Stimulated activated effector memory CD8-positive, alpha-beta T cell treated with anti-CD3 and anti-CD28 coated beads, Interleukin-12 subunit alpha, Interleukin-12 subunit beta, amount 100 ng/mL, for 72 hours (primary cell): Measurements from ENCODE around the gene DNTT.

ENCODE experiments used
- ATAC-seq: fragments of 150-1000 bp; cut with Tn5 transposase; 2 replicates; pipeline ENCODE4 v1.10.0; 2021
- DNase-seq, 2 donors: peaks; one replicate each; pipeline ENCODE4 v3.0.0; 2021 to 2022; ENCODE audit warnings: low spot score in 2 of 2
- H3K27ac Mint-ChIP-seq: one replicate; pipeline ENCODE4 v1.8.0; 2022; ENCODE audit warnings: mild to moderate bottlenecking, mixed read lengths
- H3K36me3 Mint-ChIP-seq: one replicate; pipeline ENCODE4 v1.8.0; 2022; ENCODE audit warnings: mild to moderate bottlenecking, mixed read lengths
- H3K4me1 Mint-ChIP-seq: one replicate; pipeline ENCODE4 v1.8.0; 2022; ENCODE audit warnings: mixed read lengths
- H3K4me3 Mint-ChIP-seq: one replicate; pipeline ENCODE4 v1.8.0; 2022; ENCODE audit warnings: mild to moderate bottlenecking, mixed read lengths
- H3K9me3 Mint-ChIP-seq: one replicate; pipeline ENCODE4 v1.8.0; 2022; ENCODE audit warnings: mixed read lengths

DNTT gene

DNA sequence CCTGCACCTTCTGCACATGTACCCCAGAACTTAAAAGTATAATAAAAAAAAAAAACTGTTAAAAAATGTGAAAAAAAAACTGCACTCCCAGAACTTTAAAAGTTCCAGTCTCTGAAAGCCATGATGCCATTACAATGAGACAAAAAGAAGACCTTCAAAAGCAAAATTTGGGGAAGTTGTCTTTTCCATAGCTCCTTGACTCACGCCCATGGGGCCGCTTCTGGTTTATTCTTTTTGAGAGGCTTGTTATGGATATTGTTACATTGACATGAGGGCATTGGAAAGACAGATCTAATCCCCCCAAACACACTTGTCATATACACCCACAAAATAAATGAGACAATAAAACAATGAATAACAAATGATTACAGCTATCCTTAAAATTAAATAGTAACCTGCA, 33.7 kb upstream of the DNTT start:
- DNase-seq (no peak), ATAC-seq (no peak)
- Mint-ChIP-seq H3K27ac (no peak overlapping the region), H3K4me3 (no peak overlapping the region), H3K4me1 (no peaks in the 10 kb centered on the region), H3K9me3 (no peaks in the 10 kb centered on the region), H3K36me3 (no peaks in the 10 kb centered on the region)

- no peak for DNase-seq
- no peaks in the 10 kb centered on the region for H3K9me3 Mint-ChIP-seq
- no peaks in the 10 kb centered on the region for H3K36me3 Mint-ChIP-seq
- H3K27ac Mint-ChIP-seq = no peak within 1 kb of the TSS
- H3K4me1 Mint-ChIP-seq = no peaks in the 10 kb centered on the region
- no peak within 1 kb of the TSS for H3K4me3 Mint-ChIP-seq
- peak; percentile 34 for ATAC-seq
These were observed 33.0 kb upstream of the DNTT start, which contains the start of gene BLNK for GRCh38 chr10:96271016-96271815. Gene BLNK, minus strand, starts transcription at chr10:96271569. Its CDS starts 171 bp downstream, at chr10:96271398.

GRCh38 chr10:96272316-96273280, 31.6 kb upstream of the DNTT start:
- DNase-seq = no peak
- no peak overlapping the region for H3K27ac Mint-ChIP-seq
- no peaks in the 10 kb centered on the region for H3K4me1 Mint-ChIP-seq
- H3K36me3 Mint-ChIP-seq = no peaks in the 10 kb centered on the region
- no peak for ATAC-seq
- H3K9me3 Mint-ChIP-seq = no peaks in the 10 kb centered on the region
- H3K4me3 Mint-ChIP-seq = no peak overlapping the region

GRCh38 chr10:96275685-96276418, 28.4 kb upstream of the DNTT start:
- ATAC-seq (no peak), DNase-seq (no peak)
- Mint-ChIP-seq H3K4me3 (no peak overlapping the region), H3K27ac (no peak overlapping the region), H3K36me3 (no peaks in the 10 kb centered on the region), H3K4me1 (no peaks in the 10 kb centered on the region), H3K9me3 (no peaks in the 10 kb centered on the region)

GRCh38 chr10:96276426-96276825, 27.8 kb upstream of the DNTT start:
- Mint-ChIP-seq H3K4me3 (no peak overlapping the region), H3K36me3 (no peaks in the 10 kb centered on the region), H3K4me1 (no peaks in the 10 kb centered on the region), H3K9me3 (no peaks in the 10 kb centered on the region), H3K27ac (no peak overlapping the region)
- no peak for ATAC-seq
- DNase-seq = no peak

GRCh38 chr10:96276831-96277230, 27.4 kb upstream of the DNTT start:
- H3K36me3 Mint-ChIP-seq = no peaks in the 10 kb centered on the region
- H3K4me3 Mint-ChIP-seq = no peak overlapping the region
- H3K27ac Mint-ChIP-seq = no peak overlapping the region
- H3K9me3 Mint-ChIP-seq = no peaks in the 10 kb centered on the region
- ATAC-seq (no peak), DNase-seq (no peak)
- no peaks in the 10 kb centered on the region for H3K4me1 Mint-ChIP-seq

GRCh38 chr10:96279191-96279641, 25.0 kb upstream of the DNTT start:
- ATAC-seq (no peak), DNase-seq (no peak)
- H3K36me3 Mint-ChIP-seq = no peaks in the 10 kb centered on the region
- no peaks in the 10 kb centered on the region for H3K9me3 Mint-ChIP-seq
- H3K27ac Mint-ChIP-seq = no peak overlapping the region
- no peak overlapping the region for H3K4me3 Mint-ChIP-seq
- no peaks in the 10 kb centered on the region for H3K4me1 Mint-ChIP-seq

DNA sequence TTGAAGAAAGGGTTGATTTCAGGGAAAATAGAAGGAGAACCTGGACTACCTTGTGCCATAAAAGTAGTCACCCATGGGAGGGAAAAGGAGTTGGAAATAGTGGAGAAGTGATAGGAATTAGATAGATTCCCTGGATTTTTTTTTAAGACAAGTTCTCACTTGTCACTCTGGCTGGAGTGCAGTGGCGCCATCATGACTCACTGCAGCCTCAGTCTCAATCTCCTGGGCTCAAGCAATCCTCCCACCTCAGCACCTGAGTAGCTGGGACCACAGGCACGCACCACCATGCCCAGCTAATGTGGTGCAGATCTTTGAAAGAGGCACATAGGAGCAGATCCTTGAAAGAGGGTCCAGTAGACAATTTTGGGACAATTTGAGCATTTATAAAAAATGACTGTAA, 23.4 kb upstream of the DNTT start:
- Mint-ChIP-seq H3K27ac (no peak overlapping the region), H3K4me3 (no peak overlapping the region), H3K36me3 (no peaks in the 10 kb centered on the region), H3K4me1 (no peaks in the 10 kb centered on the region), H3K9me3 (no peaks in the 10 kb centered on the region)
- no peak for DNase-seq
- no peak for ATAC-seq

DNA sequence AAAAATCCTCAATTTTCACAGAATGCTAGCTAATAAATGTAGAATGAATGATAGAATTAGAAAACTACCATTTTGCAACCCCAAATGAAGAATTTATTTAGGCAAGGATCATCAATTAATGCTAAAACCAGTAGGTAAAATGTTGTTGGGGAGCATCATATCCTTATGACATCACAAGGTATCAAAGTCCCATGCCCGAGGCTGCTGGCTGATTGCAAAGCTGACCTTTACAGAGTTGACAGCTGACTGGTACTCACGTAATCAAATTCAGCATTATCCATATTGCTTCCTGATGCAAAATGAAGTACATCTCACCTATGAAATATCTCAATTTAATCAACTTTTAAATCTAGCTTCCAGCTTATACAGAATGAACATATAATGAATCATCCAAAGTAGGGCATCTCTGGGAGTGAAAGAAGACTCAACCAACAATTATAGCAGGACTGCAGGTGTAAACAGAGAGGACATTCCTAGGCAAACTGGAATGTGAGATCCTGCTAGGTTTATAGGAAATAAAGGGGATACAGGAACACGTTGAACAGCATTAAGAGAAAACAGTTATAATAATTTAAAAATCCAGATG, 22.7 kb upstream of the DNTT start:
- DNase-seq = no peak
- no peaks in the 10 kb centered on the region for H3K4me1 Mint-ChIP-seq
- H3K4me3 Mint-ChIP-seq = no peak overlapping the region
- H3K27ac Mint-ChIP-seq = no peak overlapping the region
- no peaks in the 10 kb centered on the region for H3K9me3 Mint-ChIP-seq
- no peak for ATAC-seq
- H3K36me3 Mint-ChIP-seq = no peaks in the 10 kb centered on the region

- no peak overlapping the region for H3K4me3 Mint-ChIP-seq
- no peak overlapping the region for H3K27ac Mint-ChIP-seq
- ATAC-seq (no peak), DNase-seq (no peak)
- no peaks in the 10 kb centered on the region for H3K9me3 Mint-ChIP-seq
- no peaks in the 10 kb centered on the region for H3K4me1 Mint-ChIP-seq
- H3K36me3 Mint-ChIP-seq = no peaks in the 10 kb centered on the region
These were observed 20.9 kb upstream of the DNTT start for GRCh38 chr10:96283351-96283750.

- no peak overlapping the region for H3K27ac Mint-ChIP-seq
- no peaks in the 10 kb centered on the region for H3K9me3 Mint-ChIP-seq
- H3K4me1 Mint-ChIP-seq = no peaks in the 10 kb centered on the region
- no peak overlapping the region for H3K4me3 Mint-ChIP-seq
- no peak for ATAC-seq
- no peak for DNase-seq
- H3K36me3 Mint-ChIP-seq = no peaks in the 10 kb centered on the region
These were observed 20.5 kb upstream of the DNTT start for GRCh38 chr10:96283756-96284155.

DNA sequence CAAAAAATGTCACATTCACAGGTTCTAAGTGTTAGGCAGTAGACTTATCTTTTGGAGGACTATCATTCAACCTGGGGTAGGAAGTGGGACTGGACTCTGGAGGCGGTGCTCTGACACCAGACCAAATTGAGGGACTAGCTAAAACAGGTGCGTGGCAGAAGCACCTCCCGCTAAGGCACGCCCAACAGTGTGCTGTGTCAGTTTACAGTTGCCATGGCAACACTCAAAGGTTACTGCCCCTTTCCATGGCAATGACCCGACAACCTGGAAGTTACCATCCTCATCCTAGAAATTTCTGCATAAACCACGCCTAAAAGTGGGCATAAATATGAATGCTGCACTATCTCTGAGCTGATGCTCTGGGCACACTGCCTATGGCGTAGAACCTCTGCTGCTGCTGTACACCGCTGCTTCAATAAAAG, 18.9 kb upstream of the DNTT start:
- no peak overlapping the region for H3K4me3 Mint-ChIP-seq
- DNase-seq (no peak), ATAC-seq (no peak)
- H3K27ac Mint-ChIP-seq = no peak overlapping the region
- H3K36me3 Mint-ChIP-seq = no peaks in the 10 kb centered on the region
- H3K9me3 Mint-ChIP-seq = no peaks in the 10 kb centered on the region
- H3K4me1 Mint-ChIP-seq = no peaks in the 10 kb centered on the region

GRCh38 chr10:96287392-96288105, 16.7 kb upstream of the DNTT start:
- Mint-ChIP-seq H3K4me1 (no peaks in the 10 kb centered on the region), H3K9me3 (no peaks in the 10 kb centered on the region), H3K4me3 (no peak overlapping the region), H3K27ac (no peak overlapping the region), H3K36me3 (no peaks in the 10 kb centered on the region)
- no peak for DNase-seq
- no peak for ATAC-seq

DNA sequence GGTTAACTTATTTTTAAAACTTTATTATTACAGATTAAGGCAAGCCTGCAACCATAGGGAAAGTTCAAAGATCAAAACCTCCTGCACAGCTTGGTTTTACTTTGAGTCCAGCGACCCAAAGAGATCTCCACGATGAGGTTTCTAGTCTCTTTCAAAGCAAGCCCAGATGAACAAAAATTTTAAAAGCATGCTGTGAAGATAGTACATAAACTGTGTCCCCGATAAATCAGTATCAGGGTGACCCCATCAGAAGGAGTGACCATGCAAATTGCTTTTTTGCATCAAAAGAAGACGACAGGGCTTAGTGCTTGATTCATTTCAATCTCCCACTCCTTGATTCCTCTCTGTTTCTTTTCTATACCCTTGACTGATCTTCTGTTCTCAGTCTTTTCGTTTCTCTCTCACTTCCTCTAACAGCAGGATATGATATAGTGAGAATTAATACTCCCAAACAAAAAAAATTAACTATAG, 16.0 kb upstream of the DNTT start:
- no peaks in the 10 kb centered on the region for H3K36me3 Mint-ChIP-seq
- H3K27ac Mint-ChIP-seq = no peak overlapping the region
- no peak overlapping the region for H3K4me3 Mint-ChIP-seq
- ATAC-seq (no peak), DNase-seq (no peak)
- H3K9me3 Mint-ChIP-seq = no peaks in the 10 kb centered on the region
- H3K4me1 Mint-ChIP-seq = no peaks in the 10 kb centered on the region
